Raji (cell line): ENCODE results near the gene ARL3.

Source experiments
- POLR2A ChIP-seq: IDR thresholded peaks from 2 replicates; pipeline ENCODE4 v1.6.1; 2011; ENCODE audit warnings: low read depth, low read length, control low read depth; ENCODE audit not compliant: insufficient read depth

Gene ARL3, protein sequence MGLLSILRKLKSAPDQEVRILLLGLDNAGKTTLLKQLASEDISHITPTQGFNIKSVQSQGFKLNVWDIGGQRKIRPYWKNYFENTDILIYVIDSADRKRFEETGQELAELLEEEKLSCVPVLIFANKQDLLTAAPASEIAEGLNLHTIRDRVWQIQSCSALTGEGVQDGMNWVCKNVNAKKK

DNA sequence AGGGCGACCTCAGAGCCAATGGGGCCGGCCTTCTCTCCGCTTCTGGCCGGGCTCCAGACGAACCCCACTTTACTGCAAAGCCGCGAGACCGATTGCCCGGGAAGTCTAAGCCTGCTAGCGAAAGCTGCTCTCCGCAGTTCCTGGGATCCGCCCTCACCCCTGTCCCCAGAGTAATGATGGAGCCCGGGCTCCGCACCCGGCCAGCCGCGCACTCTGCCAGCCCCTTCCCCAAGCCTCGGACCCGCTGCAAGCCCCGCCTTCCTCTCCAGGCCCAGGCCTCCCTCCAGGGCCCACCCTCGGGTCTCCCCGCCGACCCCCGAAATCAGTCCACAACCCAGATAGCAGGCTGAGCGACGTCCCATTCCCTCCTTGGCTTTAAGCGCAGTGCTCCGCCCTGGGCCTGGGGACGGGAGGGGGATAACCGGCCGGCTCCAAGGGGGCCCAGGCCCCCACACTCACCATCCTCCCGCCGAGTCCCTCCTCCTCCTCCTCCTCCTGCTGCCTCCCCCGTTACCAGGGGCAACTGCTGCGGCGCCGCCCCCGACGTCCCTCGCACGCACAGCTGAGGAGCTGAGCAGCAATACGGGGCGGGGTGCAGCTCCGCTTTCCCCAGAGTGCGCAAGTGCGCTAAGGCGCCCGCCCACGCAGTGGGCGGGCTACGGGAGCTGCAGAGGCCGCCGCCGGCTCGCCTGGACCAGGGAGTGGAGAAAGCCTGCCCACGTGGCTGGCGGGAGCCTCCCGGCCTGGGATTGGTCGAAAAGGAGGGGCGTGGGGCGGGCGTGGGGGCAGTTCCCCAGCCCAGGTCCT lies at the start of gene ARL3:
Gene ARL3 (minus strand): TSS at position 584 of the 807 bp plus-strand sequence. CDS start 122 bp downstream, at position 462.
- TF ChIP-seq POLR2A, result peak; percentile 66

- TF ChIP-seq POLR2A, result no peak
Observed at GRCh38 chr10:102763037-102763607, 48.9 kb upstream of the ARL3 start.

GRCh38 chr10:102762401-102763015 lies 48.3 kb upstream of the ARL3 start:
- no peak for TF ChIP-seq POLR2A

DNA sequence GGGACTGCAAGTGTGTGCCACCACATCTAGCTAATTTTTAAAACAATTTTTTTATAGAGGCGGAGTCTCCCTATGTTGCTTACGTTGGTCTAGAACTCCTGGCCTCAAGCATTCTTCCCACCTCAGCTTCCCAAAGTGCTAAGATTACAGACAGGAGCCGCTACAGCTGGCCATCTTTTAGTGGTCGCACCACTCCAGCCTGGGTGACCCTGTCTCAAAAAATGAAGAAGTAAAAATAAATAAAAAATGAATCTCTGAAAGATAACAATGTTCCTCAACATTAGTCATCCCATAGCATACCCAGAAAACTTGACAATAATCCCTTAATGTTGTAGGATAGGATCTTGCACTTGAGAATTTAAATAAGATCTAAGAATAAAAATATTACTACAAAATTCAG lies 47.8 kb upstream of the ARL3 start:
- TF ChIP-seq POLR2A, result no peak

- no peak for TF ChIP-seq POLR2A
Observed at GRCh38 chr10:102759497-102760210, 45.5 kb upstream of the ARL3 start.

- no peak for TF ChIP-seq POLR2A
Observed at GRCh38 chr10:102758240-102758932, 44.2 kb upstream of the ARL3 start.

- TF ChIP-seq POLR2A, result no peak
Observed at GRCh38 chr10:102757323-102757722, 43.1 kb upstream of the ARL3 start.

GRCh38 chr10:102753718-102754117 lies 39.5 kb upstream of the ARL3 start:
- no peak for TF ChIP-seq POLR2A

GRCh38 chr10:102752934-102753664 lies 38.9 kb upstream of the ARL3 start:
- TF ChIP-seq POLR2A, result no peak

DNA sequence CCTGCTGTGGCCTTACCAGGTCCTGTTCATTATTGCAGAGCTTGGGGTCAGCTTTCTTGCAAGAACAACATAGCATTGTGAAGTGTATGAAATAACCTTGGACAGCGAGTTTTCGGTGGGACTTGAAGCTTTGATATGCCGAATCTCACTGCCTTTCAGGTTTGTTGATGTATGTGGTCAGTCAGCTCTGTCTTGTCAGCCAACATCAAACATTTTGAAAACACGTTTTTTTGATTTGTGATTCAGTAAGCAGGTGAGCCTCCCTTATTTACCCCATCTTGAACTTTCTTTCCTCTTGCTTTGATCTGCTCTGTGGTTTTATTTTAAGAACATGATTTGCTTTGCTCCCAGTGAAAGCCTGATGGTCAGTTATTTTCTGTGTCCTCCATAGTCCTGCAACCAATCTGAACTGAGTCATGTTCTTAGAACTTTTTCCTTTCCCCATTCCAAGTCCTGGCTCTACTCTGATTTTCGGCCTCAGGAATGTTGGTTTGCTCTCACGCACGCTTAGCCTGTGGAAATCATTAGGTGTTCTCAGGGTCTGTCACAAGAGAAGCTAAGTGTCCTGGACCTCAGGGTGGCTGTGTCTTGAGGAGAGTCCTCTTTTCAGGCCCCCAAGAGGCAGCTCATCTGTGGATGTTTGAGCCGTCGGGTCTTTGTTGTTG lies 38.2 kb upstream of the ARL3 start:
- no peak for TF ChIP-seq POLR2A

GRCh38 chr10:102745157-102745556 lies 31.0 kb upstream of the ARL3 start:
- TF ChIP-seq POLR2A, result no peak

- TF ChIP-seq POLR2A, result no peak; the same call in 1 of the 2 replicates
Observed at GRCh38 chr10:102744374-102745051, 30.3 kb upstream of the ARL3 start.
